Ascending aorta (tissue), 2 donors: ENCODE data around the gene KIF26B. TPM values are rescaled to one million over a fixed set of nuclear protein-coding genes. Genes with fewer than 3 reads are reported as not detected.
"Not testable (repeated sequence)": the region's sequence is repeated elsewhere in the genome, so short reads cannot be mapped to it uniquely, and the experiment has no call there.

ENCODE experiments used
- DNase-seq, 2 donors: peaks; one replicate each; pipeline ENCODE4 v3.0.0-alpha.2; 2019; ENCODE audit warnings: low spot score in 2 of 2
- H3K27ac ChIP-seq, 2 donors: fragments of 200-600 bp; sonication (generic); one replicate each; pipeline ENCODE4 v1.5.1; 2016 to 2017; ENCODE audit warnings: mild to moderate bottlenecking in 1 of 2
- H3K27me3 ChIP-seq: fragments of 200-600 bp; sonication (generic); one replicate; pipeline ENCODE4 v1.5.1; 2017
- H3K36me3 ChIP-seq, 2 donors: fragments of 200-600 bp; sonication (generic); one replicate each; pipeline ENCODE4 v1.5.1; 2016
- H3K4me1 ChIP-seq, 2 donors: fragments of 200-600 bp; sonication (generic); one replicate each; pipeline ENCODE4 v1.5.1; 2016 to 2017; ENCODE audit warnings: mild to moderate bottlenecking in 1 of 2
- H3K4me3 ChIP-seq, 2 donors: fragments of 200-600 bp; sonication (generic); one replicate each; pipeline ENCODE4 v1.5.1; 2016 to 2017; ENCODE audit warnings: mild to moderate bottlenecking in 1 of 2
- H3K9me3 ChIP-seq, 2 donors: fragments of 200-600 bp; sonication (generic); one replicate each; pipeline ENCODE4 v1.5.1; 2016
- CTCF ChIP-seq, 3 experiments: fragments of 200-600 bp in 2 of 3; fragments of 450-650 bp in 1 of 3; sonication (generic) in 2 of 3; IDR thresholded peaks; one replicate each; pipeline ENCODE4 v1.5.1; 2016 to 2019; ENCODE audit warnings: antibody characterized with exemption in 3 of 3, mild to moderate bottlenecking in 1 of 3, moderate library complexity in 1 of 3
- intact Hi-C: fragments of 100-400 bp; cut with DNase I; formaldehyde crosslinking; loops from one replicate; pipeline ENCODE4 v1.15.1; 2023
- total RNA-seq: library from RNA; depleted of rRNA; stranded (reverse); fragments of >200 nt; gene quantifications from one replicate; pipeline ENCODE4 v1.1.0, GENCODE V29; 2016

Gene KIF26B
- total RNA-seq, 1 donor from 2014 or later: not detected

GRCh38 chr1:245693116-245693793 lies 538.5 kb downstream of the KIF26B start:
- Histone ChIP-seq H3K4me3 (no peak overlapping the region), H3K27me3 (no peaks in the 10 kb centered on the region), H3K4me1 (no peaks in the 10 kb centered on the region), H3K27ac (no peak overlapping the region), H3K9me3 (peaks cover 0 to 15% of the 10 kb centered on the region in 2 donors), H3K36me3 (no peaks in the 10 kb centered on the region)
- DNase-seq: no peak
- TF ChIP-seq CTCF (IDR thresholded peaks at IDR 0.05): no peak
- intact Hi-C loops: no loop called here

- peaks cover 0 to 11% of the 10 kb centered on the region in 2 donors for H3K9me3 ChIP-seq
- no peaks in the 10 kb centered on the region for H3K27me3 ChIP-seq
- DNase-seq: no peak
- intact Hi-C loops: no loop called here
- H3K36me3 ChIP-seq: no peaks in the 10 kb centered on the region
- no peaks in the 10 kb centered on the region for H3K4me1 ChIP-seq
- H3K4me3 ChIP-seq: no peak overlapping the region
- no peak for TF ChIP-seq CTCF (IDR thresholded peaks at IDR 0.05)
- H3K27ac ChIP-seq: no peak overlapping the region
Observed at GRCh38 chr1:245693941-245694752, 539.4 kb downstream of the KIF26B start.

- intact Hi-C loops: no loop called here
- Histone ChIP-seq H3K4me1 (no peaks in the 10 kb centered on the region), H3K27ac (no peak overlapping the region), H3K4me3 (no peak overlapping the region), H3K36me3 (no peaks in the 10 kb centered on the region), H3K9me3 (peaks cover 0 to 4% of the 10 kb centered on the region in 2 donors), H3K27me3 (no peaks in the 10 kb centered on the region)
- no peak for DNase-seq
- TF ChIP-seq CTCF (IDR thresholded peaks at IDR 0.05): no peak
Observed at GRCh38 chr1:245694753-245695195, 540.0 kb downstream of the KIF26B start.

GRCh38 chr1:245695211-245695610 lies 540.4 kb downstream of the KIF26B start:
- no peak for TF ChIP-seq CTCF (IDR thresholded peaks at IDR 0.05)
- Histone ChIP-seq H3K27ac (no peak overlapping the region), H3K9me3 (no peaks in the 10 kb centered on the region), H3K36me3 (no peaks in the 10 kb centered on the region), H3K27me3 (no peaks in the 10 kb centered on the region), H3K4me1 (no peaks in the 10 kb centered on the region), H3K4me3 (no peak overlapping the region)
- intact Hi-C loops: no loop called here
- DNase-seq: no peak

- H3K27me3 ChIP-seq, H3K4me3 ChIP-seq, H3K9me3 ChIP-seq, H3K36me3 ChIP-seq, H3K27ac ChIP-seq, H3K4me1 ChIP-seq, intact Hi-C loops, DNase-seq: not testable (repeated sequence)
Observed at GRCh38 chr1:245695701-245696100, 540.9 kb downstream of the KIF26B start.

- intact Hi-C loops: no loop called here
- no peak for TF ChIP-seq CTCF (IDR thresholded peaks at IDR 0.05)
- no peaks in the 10 kb centered on the region for H3K9me3 ChIP-seq
- H3K36me3 ChIP-seq: no peaks in the 10 kb centered on the region
- H3K27ac ChIP-seq: no peak overlapping the region
- no peak for DNase-seq
- no peaks in the 10 kb centered on the region for H3K27me3 ChIP-seq
- H3K4me1 ChIP-seq: no peaks in the 10 kb centered on the region
- H3K4me3 ChIP-seq: no peak overlapping the region
Observed at GRCh38 chr1:245698116-245698515, 543.3 kb downstream of the KIF26B start.
